OCI-LY7 (cell line): Measurements from ENCODE around the gene BHLHA15. TPM values are rescaled to one million over a fixed set of nuclear protein-coding genes. Genes with fewer than 3 reads are reported as not detected.

Source experiments
- BruUV-seq: library from RNA; stranded (reverse); fragments of 400-500 nt; replicated peaks from 2 replicates; lab custom pipeline; 2021; lab: Mats Ljungman, UMichigan
- CTCF ChIA-PET: fragments of 300-600 bp; sonication (Branson Sonifier 250); formaldehyde crosslinking; loops from one replicate; lab custom pipeline; 2022; ENCODE audit warnings: antibody characterized with exemption; ENCODE audit not compliant: unreplicated experiment; lab: Charles Lee
- POLR2A ChIA-PET: fragments of 300-600 bp; sonication (Branson Sonifier 250); formaldehyde crosslinking; loops from one replicate; lab custom pipeline; 2022; ENCODE audit warnings: antibody characterized with exemption; lab: Charles Lee
- DNase-seq: peaks from one replicate; pipeline ENCODE4 v3.0.0-alpha.2; 2015; ENCODE audit warnings: low spot score
- H2AFZ ChIP-seq: fragments of 200-600 bp; sonication (generic), shearing (Covaris generic); 2 replicates; pipeline ENCODE4 v1.6.1; 2014; ENCODE audit warnings: mild to moderate bottlenecking, antibody characterized with exemption, low read length, moderate library complexity
- H3K27ac ChIP-seq: fragments of 200-600 bp; sonication (generic); 2 replicates; pipeline ENCODE4 v1.5.1; 2014; ENCODE audit warnings: mixed run types, low read depth, mild to moderate bottlenecking, moderate library complexity, low read length, inconsistent platforms; ENCODE audit not compliant: poor library complexity, severe bottlenecking
- H3K36me3 ChIP-seq: fragments of 200-600 bp; sonication (generic); 2 replicates; pipeline ENCODE4 v1.6.1; 2014; ENCODE audit warnings: mild to moderate bottlenecking, antibody characterized with exemption, low read length, moderate library complexity, mixed read lengths; ENCODE audit not compliant: insufficient read depth
- H3K4me1 ChIP-seq: fragments of 200-600 bp; sonication (generic); 2 replicates; pipeline ENCODE4 v1.5.1; 2014; ENCODE audit warnings: mild to moderate bottlenecking, low read length; ENCODE audit not compliant: insufficient read depth, poor library complexity, severe bottlenecking
- H3K4me2 ChIP-seq: fragments of 200-600 bp; sonication (generic); 2 replicates; pipeline ENCODE4 v1.6.1; 2014; ENCODE audit warnings: mild to moderate bottlenecking, low read length
- H3K4me3 ChIP-seq: fragments of 200-600 bp; sonication (generic); 2 replicates; pipeline ENCODE4 v1.5.1; 2014; ENCODE audit warnings: mild to moderate bottlenecking, low read depth, low read length; ENCODE audit not compliant: poor library complexity, severe bottlenecking
- H3K79me2 ChIP-seq: fragments of 200-600 bp; sonication (generic); 2 replicates; pipeline ENCODE4 v1.6.1; 2016; ENCODE audit warnings: low read depth, mild to moderate bottlenecking, low read length, moderate library complexity, mixed read lengths; ENCODE audit not compliant: insufficient read depth
- H3K9me2 ChIP-seq: fragments of 200-600 bp; sonication (generic); 2 replicates; pipeline ENCODE4 v1.6.1; 2016; ENCODE audit warnings: mild to moderate bottlenecking, low read length, mixed read lengths; ENCODE audit not compliant: insufficient read depth
- H3K9me3 ChIP-seq: fragments of 200-600 bp; sonication (generic); 2 replicates; pipeline ENCODE4 v1.6.1; 2014; ENCODE audit warnings: mild to moderate bottlenecking, mixed run types, low read length, mixed read lengths
- H4K20me1 ChIP-seq: fragments of 200-600 bp; sonication (generic); 2 replicates; pipeline ENCODE4 v1.6.1; 2014; ENCODE audit warnings: mild to moderate bottlenecking, antibody characterized with exemption, low read length, moderate library complexity, mixed read lengths; ENCODE audit not compliant: insufficient read depth
- EZH2phosphoT487 ChIP-seq: fragments of 200-600 bp; sonication (generic); IDR thresholded peaks from 2 replicates; pipeline ENCODE4 v1.6.1; 2018; ENCODE audit warnings: low read depth, borderline replicate concordance, mild to moderate bottlenecking, mixed run types, antibody characterized with exemption, low read length, moderate library complexity, mixed read lengths
- intact Hi-C: fragments of 100-400 bp; cut with micrococcal nuclease; formaldehyde crosslinking; loops from one replicate; pipeline ENCODE4 v1.10.0; 2022; ENCODE audit not compliant: unreplicated experiment
- total RNA-seq, 2 experiments: library from RNA; depleted of rRNA in 1 of 2; stranded (reverse); fragments of >200 nt in 1 of 2; shearing (Covaris generic) in 1 of 2; gene quantifications; 2 replicates each; pipeline ENCODE4 v1.2.3, GENCODE V29; 2014 to 2022
- TF ChIP-seq, protein P1 (sequence below): fragments of 200-600 bp; sonication (generic); conservative IDR thresholded peaks from 2 replicates; pipeline ENCODE4 v1.5.1; 2014; ENCODE audit warnings: mild to moderate bottlenecking, antibody characterized with exemption, low read length, moderate library complexity, mixed read lengths

The BHLHA15 gene
- total RNA-seq, 2 experiments from 2014 or later = 0.69 to 4.3 TPM

- BruUV-seq = no TSS peak
- no peaks in the 10 kb centered on the region for H4K20me1 ChIP-seq
- POLR2A ChIA-PET = no interaction called here
Observed at GRCh38 chr7:98242934-98243333, 31.7 kb downstream of the BHLHA15 start.

DNA sequence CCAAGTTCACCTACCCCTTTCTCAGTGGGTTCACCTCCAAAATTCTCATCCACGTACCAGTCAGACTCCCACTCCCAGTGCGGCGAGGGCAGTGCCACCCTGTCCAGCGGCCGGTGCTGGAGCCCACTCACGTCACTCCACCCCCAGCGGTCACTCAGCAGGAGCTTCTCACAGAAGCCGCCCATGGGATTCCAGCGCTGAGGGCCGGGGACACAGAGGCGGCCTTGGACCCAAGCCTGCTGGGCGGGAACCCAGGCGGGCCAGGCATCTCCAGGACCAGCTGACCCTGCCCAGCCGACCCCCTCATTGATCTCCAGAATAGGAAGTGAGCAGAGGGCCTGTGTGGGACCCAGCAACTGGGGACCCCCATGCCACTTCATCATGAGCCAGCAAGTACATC, 33.6 kb downstream of the BHLHA15 start:
- Histone ChIP-seq H3K4me1 (peaks cover 11% of the 10 kb centered on the region), H2AFZ (no peak overlapping the region), H3K9me3 (no peaks in the 10 kb centered on the region), H3K9me2 (no peaks in the 10 kb centered on the region), H3K4me2 (no peak overlapping the region), H4K20me1 (no peaks in the 10 kb centered on the region), H3K36me3 (no peaks in the 10 kb centered on the region), H3K27ac (no peak overlapping the region), H3K79me2 (no peaks in the 10 kb centered on the region), H3K4me3 (no peak overlapping the region)
- CTCF ChIA-PET = no interaction called here
- POLR2A ChIA-PET = no interaction called here
- TF ChIP-seq EZH2phosphoT487 = no peak
- TF ChIP-seq, protein P1, sequence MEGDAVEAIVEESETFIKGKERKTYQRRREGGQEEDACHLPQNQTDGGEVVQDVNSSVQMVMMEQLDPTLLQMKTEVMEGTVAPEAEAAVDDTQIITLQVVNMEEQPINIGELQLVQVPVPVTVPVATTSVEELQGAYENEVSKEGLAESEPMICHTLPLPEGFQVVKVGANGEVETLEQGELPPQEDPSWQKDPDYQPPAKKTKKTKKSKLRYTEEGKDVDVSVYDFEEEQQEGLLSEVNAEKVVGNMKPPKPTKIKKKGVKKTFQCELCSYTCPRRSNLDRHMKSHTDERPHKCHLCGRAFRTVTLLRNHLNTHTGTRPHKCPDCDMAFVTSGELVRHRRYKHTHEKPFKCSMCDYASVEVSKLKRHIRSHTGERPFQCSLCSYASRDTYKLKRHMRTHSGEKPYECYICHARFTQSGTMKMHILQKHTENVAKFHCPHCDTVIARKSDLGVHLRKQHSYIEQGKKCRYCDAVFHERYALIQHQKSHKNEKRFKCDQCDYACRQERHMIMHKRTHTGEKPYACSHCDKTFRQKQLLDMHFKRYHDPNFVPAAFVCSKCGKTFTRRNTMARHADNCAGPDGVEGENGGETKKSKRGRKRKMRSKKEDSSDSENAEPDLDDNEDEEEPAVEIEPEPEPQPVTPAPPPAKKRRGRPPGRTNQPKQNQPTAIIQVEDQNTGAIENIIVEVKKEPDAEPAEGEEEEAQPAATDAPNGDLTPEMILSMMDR = no peak
- no TSS peak for BruUV-seq
- no peak for DNase-seq
- intact Hi-C loops = loop anchor here (5.0 kb wide), 1 partner anchor 78 kb away; no protein-coding TSS in a partner anchor

More at GRCh38 chr7:98242934-98243333, 31.7 kb downstream of the BHLHA15 start:
- DNase-seq = no peak
- no peak overlapping the region for H3K4me3 ChIP-seq
- no peaks in the 10 kb centered on the region for H3K4me1 ChIP-seq
- H3K79me2 ChIP-seq = no peaks in the 10 kb centered on the region
- no peak overlapping the region for H3K4me2 ChIP-seq
- H3K9me3 ChIP-seq = no peaks in the 10 kb centered on the region
- CTCF ChIA-PET = no interaction called here
- peaks cover 4% of the 10 kb centered on the region; the same call in 1 of the 2 replicates for H3K36me3 ChIP-seq
- no peaks in the 10 kb centered on the region for H3K9me2 ChIP-seq
- intact Hi-C loops = loop anchor here (5.0 kb wide), 1 partner anchor 76 kb away; no protein-coding TSS in a partner anchor
- H2AFZ ChIP-seq = no peak overlapping the region
- H3K27ac ChIP-seq = no peak overlapping the region
- TF ChIP-seq, protein P1 = no peak
- TF ChIP-seq EZH2phosphoT487 = no peak

GRCh38 chr7:98248156-98248555, 36.9 kb downstream of the BHLHA15 start:
- Histone ChIP-seq H3K4me2 (no peak overlapping the region), H3K9me2 (no peaks in the 10 kb centered on the region), H3K9me3 (no peaks in the 10 kb centered on the region), H3K79me2 (peaks cover 6% of the 10 kb centered on the region; the same call in 1 of the 2 replicates), H4K20me1 (no peaks in the 10 kb centered on the region), H3K4me3 (no peak overlapping the region), H3K27ac (no peak overlapping the region), H3K36me3 (no peaks in the 10 kb centered on the region), H2AFZ (no peak overlapping the region), H3K4me1 (peaks cover 32% of the 10 kb centered on the region)
- ChIA-PET CTCF (interaction anchor here (0.6 kb wide), 1 partner anchor 401 kb away, joined by 5 read pairs; no protein-coding TSS in a partner anchor), POLR2A (no interaction called here)
- TF ChIP-seq EZH2phosphoT487 = no peak
- TF ChIP-seq, protein P1 = no peak
- no peak for DNase-seq
- no TSS peak for BruUV-seq
- intact Hi-C loops = no loop called here
